NOMO-1 treated with dmso at 0.1 percent for 144 hours (cell line): ENCODE measurements around the gene MX2.
"Not testable (repeated sequence)": the region's sequence is repeated elsewhere in the genome, so short reads cannot be mapped to it uniquely, and the experiment has no call there.

ENCODE experiments used
- DNase-seq: peaks from one replicate; lab custom pipeline; 2025; ENCODE audit not compliant: unreplicated experiment; lab: John Stamatoyannopoulos, UW

Gene MX2, protein sequence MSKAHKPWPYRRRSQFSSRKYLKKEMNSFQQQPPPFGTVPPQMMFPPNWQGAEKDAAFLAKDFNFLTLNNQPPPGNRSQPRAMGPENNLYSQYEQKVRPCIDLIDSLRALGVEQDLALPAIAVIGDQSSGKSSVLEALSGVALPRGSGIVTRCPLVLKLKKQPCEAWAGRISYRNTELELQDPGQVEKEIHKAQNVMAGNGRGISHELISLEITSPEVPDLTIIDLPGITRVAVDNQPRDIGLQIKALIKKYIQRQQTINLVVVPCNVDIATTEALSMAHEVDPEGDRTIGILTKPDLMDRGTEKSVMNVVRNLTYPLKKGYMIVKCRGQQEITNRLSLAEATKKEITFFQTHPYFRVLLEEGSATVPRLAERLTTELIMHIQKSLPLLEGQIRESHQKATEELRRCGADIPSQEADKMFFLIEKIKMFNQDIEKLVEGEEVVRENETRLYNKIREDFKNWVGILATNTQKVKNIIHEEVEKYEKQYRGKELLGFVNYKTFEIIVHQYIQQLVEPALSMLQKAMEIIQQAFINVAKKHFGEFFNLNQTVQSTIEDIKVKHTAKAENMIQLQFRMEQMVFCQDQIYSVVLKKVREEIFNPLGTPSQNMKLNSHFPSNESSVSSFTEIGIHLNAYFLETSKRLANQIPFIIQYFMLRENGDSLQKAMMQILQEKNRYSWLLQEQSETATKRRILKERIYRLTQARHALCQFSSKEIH

DNA sequence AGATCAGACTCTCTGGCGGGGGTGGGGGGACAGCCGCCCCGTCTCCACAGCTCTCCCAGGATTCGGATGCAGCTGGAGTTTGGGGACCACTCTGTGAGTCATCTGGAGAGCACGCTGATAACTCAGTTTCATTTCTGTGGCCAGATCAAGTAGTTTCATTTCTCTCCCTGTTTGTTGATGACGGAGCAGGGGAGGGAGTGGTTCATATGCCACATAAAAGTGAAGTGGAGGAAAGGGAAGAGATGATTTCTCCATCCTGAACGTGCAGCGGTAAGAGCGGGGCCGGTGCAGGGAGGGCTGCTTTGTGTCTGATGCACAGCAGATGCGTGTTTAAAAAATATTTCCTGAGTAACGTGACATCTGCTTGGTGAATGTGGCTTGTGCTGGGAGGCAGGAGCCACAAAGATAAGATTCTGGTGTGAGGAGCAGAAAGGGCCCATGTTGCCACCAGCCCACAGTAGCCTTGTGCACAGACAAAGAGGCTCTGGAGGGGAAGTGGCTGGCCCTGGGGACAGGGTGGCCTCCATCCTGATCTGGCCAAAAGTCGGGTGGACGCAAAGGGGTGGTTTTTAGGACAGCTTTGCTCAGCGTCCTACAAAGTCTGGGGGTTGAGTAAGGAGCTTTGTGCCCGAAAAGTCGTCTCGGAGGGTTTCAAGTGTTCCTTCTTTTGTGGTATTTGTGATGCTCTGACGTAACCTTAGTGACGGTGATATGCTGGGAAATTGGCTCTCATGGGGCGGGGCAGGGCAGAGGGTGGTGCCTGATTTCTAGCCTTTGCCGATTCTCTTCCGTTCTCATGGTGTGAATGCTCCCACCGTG, at the start of gene MX2:
Gene MX2 (plus strand): TSS at position 242 of the 819 bp plus-strand sequence. CDS start 14,880 bp downstream, outside the sequence.
- DNase-seq, result peak; percentile 84

DNA sequence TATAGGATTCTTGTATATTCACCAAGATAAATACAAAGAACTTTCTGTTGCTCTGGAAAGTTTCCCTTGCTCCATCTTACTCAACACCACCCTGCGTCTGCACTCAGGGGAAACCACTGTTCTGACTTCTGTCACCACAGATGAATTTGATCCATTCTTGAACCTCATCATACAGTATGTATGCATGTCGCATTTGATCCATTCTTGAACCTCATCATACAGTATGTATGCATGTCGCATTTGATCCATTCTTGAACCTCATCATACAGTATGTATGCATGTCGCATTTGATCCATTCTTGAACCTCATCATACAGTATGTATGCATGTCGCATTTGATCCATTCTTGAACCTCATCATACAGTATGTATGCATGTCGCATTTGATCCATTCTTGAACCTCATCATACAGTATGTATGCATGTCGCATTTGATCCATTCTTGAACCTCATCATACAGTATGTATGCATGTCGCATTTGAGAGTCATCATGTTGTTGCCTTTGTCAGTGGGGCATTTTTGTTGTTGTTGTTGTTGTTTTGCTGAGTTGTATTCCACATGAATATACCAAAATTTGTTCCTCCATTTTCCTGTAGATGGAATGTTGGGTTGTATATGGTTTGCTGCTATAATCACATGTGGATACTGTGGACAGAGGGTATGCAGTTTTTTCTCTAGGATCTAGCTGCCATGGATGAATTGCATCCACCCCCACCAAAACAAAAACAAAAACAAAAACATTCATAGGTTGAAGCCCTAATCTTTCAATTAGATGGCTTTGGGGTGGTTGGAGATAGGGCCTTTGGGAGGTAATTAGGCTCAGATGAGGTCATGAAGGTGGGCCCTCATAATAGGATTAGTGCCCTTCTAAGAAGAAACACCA, 48.3 kb upstream of the MX2 start:
- not testable (repeated sequence) for DNase-seq

DNA sequence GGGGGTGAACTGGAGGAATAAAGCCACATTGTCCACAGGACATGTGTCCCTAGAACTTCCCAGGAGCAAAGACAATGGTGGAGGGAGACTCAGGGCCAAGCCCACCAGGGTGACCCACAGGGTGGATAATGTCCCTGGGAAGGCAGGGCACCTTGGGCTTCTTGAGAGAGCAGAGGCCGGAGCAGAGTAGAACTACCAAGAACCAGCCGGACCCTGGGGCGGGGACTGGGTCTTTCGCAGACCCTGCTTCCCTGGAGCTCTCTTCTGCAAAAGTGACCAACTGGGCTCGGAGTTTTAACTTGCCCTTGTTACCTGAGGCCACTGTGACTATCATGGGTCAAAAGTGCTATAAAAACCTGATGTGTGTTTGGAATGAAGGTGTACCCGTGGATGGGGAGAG, 46.1 kb upstream of the MX2 start:
- DNase-seq, result no peak

DNA sequence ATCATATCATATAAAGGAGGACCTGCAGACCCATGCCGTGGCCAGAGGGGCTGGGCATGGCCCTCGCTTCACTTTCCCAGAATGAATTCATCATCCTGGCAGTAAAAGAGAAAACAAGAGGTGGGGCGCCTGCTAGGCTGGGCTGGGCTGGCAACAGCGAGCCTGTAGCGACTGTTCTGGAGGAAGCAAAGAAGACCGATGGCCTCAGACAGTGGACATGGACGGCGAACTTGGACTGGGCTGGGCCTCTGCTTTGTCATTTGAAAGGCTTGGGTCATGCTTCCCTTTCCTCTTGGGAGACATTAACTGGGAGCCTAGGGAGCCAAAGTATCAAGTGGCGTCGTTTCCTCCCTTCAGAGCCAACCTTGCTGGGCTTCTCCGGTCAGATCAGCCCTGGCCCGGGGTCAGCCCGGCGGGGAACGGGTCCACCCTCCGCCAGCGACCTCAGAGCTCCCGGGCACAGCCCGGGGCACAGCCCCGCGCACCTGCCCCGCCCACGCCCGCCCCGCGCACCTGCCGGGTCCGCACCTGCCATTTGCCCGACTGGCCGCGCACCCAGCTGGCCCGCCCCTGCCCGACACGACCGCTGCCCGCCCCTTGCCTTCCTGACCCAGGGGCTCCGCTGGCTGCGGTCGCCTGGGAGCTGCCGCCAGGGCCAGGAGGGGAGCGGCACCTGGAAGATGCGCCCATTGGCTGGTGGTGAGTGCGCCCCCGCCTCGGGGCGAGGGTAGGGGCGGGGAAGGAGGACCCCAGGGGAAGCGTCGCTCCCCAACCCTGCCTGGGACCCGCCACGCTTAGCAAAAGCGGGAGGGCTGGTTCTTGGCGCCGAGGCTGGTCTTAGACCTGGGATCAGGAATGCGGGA, 45.4 kb upstream of the MX2 start, which contains the start of gene FAM3B:
Gene FAM3B (plus strand): TSS at position 602 of the 863 bp plus-strand sequence. CDS start 79 bp downstream, at position 681.
- DNase-seq, result no peak

DNA sequence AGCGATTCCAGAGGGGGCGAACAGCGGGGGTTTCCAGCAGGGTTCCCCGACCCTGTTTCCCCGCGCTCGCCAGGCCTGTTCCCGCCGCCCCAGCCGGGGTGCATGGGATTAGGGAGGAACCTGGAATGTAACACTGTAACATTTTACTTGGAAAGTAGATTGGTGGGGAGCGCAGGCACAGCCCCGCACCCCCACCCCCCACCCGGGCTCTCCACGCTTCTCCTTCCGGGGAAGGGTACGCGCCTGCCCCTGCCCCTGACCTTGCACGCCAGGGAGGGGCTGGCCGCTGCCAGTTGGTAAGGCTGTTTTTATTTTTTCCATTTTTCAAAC, 44.8 kb upstream of the MX2 start:
- DNase-seq, result no peak

DNA sequence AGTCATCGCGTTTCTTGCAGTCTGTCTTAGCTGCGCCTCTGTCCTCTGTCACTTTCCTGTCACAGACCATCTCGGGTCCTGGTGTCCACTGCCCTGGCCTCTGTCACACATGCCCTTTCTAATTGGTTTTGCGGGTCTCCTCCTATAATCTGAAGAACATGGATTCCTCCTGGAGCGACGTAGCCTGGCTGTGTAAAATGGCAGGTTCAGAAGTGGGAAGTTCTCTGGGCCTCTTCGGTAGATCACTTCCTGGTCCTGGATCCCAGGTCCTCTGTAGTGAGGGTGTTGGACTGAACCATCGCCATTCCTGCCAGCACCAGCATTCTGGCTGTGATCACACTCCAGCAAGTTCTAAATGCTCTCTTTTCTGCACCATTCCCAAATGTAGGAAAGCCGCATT, 44.4 kb upstream of the MX2 start:
- no peak for DNase-seq

DNA sequence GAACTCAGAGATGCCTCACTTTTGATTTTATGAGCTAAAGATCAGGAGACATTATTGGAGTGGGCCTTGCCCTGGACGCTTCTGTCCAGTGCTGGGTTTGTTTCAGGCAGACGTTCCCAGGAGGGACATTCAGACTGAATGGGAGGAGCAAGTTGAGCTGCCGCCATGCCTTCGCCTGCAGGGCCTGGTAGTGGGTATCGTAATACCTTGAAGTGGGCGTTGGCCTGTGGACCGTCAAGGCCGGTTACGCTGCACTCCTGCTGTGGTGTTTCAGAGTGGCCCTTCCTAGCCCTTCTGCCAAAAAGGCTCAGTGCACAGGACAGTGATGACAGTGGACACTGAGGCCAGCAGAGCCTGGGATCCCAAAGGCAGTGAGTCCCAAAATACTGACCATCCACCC, 43.6 kb upstream of the MX2 start:
- no peak for DNase-seq

DNA sequence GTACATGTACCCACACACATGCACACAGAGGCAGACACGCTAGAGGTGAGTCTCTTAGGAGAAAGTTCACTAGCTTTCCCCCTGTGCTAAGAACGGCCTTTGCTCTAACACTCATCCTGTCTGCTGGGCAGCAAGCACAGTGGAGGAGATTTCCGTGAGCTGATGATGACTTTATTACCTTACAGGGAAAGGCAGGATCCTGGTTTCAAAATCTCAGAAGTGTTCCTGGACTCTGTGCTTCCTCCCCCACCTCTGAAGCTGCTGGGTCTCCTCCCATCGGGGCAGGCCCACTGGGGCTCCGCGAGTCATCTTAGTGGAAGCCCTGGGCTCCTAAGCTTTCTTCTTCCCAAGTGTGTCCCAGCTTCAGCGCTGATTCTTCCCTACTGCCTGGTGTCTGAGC, 42.6 kb upstream of the MX2 start:
- DNase-seq, result no peak

DNA sequence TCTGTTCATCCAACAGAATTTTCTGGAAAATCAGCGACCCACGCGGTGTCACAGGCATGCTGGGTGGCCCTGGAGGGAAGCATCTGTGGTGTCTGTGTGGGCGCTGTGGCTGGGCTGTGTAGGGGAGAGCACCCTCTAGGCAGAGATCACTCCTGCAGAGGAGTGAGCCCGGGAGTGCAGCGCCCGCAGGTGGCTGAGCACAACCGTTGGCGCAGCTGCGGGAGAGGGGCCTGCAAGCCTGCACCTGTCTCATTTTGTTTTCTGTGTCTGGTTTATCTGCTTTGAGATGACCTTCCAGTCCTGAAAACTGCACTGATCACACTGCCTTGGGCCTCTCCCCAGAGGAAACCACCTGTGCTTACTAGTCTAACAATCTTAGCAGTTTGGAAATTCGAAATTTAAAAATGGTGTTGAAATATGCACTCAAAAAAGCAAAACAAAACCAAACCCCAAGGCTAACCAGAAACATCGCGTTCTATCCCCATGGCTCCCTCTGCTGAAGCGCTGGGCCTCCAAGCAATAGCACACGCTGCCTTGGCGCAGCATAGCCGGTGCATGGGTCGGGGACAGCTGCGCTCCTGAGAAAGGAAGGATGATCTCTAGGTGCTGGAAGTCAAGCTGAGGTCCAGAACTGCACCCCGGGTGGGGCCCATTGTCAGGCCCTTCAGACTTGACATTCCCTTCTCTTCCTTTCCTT, 40.5 kb upstream of the MX2 start:
- no peak for DNase-seq

DNA sequence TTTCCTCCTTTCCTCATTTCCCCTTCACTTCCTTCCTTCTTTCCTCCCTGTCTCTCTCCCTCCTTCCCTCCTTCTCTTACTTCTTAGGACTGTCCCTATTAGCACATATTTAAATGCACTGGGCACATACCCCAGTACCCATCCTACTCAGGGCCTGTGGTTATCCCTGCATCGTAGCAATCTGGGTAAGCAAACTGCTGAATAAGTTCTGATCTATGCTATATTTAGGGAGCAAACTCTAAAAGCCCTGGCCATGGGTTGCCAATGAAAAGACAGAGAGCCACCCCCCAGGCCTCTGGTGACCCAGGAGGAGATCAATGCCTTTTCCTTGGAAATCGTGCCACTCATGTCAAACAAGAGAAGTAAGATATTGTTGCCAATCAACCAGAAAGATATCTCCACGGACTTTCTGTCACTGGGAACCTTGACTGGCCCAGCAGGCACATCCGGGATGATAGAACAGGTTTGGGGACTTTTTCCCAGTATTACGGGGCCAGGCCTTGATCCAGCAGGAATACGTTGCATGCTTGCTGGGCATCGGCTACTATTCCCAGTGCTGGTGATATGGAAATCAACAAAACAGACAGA, 39.8 kb upstream of the MX2 start:
- DNase-seq, result no peak

DNA sequence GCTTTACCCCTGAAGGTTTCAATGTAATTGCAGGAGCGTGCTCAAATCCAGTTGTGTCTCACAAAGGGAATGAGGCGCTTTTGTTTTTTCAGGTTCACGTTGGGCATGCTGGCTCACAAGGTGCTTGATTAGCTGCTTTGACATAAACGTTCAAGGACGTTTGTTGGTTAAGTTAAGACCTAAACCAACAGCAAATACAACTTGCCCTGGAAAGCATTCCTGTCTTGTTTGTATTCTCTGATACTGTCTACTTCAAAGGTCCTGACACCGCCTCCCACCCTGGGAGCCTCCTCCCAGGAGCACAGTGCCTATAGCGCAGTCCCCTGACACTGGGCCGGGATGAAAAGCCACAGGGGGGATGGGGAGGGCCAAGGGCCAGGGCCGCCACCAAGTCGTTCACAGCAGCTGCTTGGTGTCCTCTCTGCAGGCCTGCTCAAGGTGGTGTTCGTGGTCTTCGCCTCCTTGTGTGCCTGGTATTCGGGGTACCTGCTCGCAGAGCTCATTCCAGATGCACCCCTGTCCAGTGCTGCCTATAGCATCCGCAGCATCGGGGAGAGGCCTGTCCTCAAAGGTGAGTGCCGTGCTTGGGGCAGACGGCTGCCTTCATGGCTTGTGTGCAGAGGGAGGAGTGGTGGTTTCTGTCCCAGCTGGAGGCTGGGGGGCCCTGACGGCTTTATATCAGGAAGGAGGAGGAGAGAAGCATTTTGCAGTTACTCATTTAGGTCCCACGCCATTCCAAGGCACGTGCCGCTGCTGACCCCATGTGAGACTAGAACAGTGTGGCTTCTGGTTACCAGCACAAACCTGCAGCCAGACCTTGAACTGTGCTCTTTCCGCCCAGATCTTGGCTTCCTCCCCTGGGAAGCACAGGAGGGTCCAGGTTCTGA, 39.1 kb upstream of the MX2 start:
- no peak for DNase-seq

DNA sequence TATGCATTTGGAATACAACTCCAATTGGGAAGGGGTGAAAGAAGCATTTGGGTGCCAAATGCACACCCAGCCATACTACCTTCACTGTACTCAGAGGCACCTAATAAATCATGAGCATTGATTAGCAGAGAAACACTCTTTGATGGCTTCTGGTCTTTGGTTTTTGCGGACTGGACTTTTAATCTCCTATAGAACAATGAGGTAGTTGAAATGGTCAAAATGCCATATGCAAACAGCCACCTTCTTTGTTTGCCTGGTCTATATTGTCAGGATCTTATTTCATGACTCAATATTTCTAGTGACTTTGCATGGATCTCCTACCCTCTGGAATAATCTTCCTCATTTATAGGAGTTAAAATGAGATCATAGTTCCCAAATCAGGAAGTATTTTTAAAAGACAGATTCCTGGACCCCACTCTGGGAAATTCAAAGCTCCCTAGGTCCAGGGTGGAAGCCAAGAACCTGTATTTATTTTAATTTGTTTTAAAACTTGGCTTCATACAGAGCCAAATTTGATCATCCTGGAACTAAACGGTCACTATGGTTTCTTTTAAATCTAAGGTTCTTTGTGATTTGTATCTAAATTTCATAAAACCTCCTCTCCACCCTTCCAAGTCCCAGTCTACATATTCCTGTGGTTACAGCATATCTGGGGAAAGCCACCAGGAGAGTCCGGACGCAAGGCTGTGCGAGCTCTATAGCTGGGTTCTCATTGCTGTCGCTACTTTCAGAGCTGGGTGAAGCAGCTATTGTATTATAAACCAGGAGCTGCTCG, 36.5 kb upstream of the MX2 start:
- no peak for DNase-seq

DNA sequence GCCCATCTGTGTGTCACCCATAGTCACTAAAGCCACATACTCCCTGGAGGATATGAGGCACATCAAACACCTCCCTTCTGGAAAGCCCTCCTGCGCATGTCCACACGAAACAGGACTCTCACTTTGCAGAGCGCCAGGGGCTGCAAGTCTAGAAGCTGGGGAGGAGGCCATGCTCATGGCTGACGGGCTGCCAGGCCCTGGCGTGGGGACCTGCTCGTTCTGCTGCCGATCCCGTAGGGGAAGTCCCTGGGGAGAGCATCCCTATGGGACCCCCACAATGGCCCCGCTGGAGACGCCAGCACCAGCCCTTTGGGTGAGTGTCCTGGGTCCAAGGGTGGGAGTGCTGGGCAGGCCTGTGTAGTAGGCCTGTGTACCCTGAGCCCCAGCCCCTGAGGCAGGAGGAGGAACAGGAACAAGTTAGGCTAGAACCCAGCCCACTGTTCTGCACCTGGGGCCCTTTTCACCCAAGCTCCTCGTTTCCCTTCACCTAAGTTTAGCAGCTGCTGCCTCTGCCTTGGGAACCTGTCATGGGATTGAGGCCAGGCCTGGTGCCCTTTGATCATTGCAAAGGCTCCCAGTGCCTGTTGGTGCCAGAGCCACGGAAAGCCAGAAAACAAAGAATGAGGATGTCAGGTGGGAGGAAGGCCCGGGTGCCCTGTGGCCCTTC, 35.3 kb upstream of the MX2 start:
- no peak for DNase-seq

DNA sequence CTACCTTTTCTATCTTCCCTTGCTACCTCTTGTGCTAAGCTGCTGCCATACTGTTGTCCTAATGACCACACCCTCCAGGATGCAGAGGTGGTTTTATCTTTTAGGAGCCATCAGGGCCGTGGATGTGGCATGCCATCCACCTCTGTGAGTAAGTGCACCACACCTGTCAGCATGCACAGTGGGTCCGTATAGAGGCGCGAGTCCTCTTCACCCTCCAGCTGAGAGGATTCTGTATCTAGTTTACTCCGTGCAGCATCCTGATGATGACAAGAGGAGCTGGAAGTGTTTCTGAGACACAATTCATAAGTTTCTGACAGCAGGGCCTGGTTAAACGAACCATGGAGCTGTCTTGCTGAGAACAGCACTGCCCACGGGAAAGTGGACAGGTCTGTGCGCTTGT, 34.1 kb upstream of the MX2 start:
- no peak for DNase-seq

DNA sequence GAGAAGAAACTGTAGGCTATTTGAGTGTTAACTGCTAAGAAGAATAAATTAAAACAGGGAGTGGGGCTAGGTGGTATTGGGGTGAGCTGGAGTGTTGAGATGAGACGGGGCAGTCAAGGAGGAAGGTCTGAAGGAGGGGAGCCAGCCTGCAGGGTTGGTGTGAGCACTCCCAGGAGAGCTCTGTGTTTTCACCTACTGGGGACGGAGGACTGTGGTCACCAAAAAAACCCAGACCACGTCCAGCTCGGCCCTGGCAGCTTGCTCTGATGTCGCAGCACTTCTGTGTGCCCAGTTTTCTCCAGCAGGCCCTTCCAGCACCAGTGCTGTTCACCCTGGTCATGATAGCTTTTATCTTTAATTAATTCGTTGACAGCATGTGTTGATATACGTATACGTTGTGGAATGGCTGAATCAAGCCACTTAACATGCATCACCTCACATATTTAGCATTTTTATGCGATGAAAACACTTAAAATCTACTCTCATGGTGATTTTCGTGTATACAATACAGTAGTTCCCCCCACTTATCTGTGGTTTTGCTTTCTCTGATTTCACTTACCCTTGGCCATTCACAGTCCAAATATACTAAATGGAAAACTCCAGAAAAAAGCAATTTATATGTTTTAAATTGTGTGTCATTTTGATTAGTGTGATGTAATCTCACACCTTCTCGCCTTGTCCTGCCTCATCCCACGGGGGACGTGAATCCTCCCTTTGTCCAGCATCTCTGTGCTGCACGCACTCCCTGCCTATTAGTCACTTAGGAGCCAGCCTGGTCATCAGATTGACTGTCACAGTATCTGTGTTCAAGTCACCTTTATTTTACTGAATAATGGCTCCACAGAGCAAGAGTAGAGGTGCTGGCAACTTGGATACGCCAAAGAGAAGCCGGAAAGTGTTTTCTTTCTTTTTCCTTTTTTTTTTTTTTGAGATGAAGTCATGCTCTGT, 32.9 kb upstream of the MX2 start:
- no peak for DNase-seq
